Measurements from ENCODE around the gene RAB3C.
"Not testable (repeated sequence)": the region's sequence is repeated elsewhere in the genome, so short reads cannot be mapped to it uniquely, and the experiment has no call there.

The RAB3C gene

DNA sequence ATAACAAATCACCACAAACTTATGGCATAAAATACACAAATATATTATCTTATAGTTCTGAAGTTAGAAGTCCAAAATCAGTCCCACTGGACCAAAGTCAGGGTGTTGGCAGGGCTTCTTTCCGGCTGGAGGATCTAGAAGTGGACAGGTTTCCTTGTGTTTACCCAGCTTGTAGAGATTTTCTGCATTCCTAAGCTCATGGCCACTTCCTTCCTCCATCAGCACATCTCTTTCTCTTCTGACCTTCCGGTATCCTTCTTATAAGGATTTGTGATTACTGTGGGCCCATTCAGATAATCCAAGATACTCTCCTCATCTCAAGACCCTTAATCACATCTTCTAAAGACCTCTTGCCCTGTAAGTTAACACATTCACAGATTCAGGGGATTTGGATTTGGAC is 97.6 kb downstream of the RAB3C start:
- no peak for DNase-seq

DNA sequence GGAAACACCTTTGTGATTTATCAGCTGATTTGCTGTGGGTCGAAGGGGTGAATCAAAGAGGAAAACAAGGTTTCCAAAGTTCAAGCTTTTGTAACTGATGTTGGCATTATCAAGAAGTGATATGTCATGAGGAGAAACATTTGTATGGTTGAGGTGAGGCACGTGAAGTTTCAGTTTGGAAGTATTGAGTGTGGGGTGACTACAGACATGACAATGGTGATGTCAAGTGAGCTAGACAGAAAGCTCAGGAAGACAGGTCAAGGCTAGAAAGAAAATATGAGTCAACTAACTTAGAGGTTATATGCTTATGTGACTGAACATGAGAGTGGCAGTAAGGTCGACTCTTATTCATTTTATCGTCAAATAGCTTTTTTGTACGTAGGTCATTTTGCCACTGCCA is 99.1 kb downstream of the RAB3C start:
- DNase-seq = no peak

DNA sequence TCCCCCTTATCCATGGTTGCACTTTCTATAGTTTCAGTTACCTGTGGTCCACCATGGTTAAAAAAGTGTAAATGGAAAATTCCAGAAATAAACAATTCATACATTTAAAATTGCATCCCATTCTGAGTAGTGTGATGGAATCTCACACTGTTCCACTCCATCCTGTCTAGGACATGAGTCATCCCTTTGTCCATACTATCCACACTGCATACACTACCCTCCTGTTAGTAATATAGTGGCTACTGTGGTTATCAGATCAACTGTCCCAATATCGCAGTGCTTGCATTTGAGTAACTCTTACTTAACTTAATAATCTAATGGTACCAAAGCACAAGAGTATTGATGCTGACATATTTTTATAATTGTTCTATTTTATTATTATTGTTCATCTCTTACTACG is 100.7 kb downstream of the RAB3C start:
- DNase-seq = no peak

DNA sequence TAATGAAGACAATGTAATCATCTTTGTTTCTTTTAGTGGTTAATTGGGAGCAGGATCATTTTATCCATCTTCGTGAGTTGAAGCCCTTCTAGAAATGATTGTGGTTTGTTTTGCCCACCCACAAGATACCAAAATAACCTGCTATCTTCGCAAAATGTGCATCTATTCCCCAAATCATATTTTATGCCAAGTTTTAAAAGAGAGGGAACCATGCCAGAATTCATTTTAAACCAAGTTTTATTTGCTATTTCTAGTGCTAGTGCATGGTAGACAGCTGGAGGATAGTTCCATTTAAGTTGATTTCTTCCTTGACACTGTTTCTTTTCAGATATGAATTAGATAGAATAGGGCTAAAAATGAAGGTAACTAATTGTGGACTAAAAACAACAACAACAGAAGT is 104.2 kb downstream of the RAB3C start:
- DNase-seq = no peak

DNA sequence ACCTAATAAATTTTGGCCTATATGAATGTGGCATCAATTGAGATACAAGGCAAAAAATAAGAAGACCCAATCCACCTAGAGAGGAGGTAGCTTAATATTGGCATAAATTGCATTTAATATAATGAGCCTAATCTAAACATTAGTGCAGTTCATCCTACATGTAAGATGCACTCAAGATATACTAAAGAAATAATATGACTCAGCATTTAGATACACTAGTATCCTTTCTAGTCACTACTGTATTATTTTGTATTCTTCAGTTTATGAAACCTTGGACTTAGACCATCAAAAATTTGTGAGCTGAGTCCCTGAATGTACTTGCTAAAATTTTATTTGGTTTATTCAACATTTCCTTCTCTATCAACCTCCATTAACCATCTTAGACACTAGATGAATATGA is 104.7 kb downstream of the RAB3C start:
- no peak for DNase-seq

DNA sequence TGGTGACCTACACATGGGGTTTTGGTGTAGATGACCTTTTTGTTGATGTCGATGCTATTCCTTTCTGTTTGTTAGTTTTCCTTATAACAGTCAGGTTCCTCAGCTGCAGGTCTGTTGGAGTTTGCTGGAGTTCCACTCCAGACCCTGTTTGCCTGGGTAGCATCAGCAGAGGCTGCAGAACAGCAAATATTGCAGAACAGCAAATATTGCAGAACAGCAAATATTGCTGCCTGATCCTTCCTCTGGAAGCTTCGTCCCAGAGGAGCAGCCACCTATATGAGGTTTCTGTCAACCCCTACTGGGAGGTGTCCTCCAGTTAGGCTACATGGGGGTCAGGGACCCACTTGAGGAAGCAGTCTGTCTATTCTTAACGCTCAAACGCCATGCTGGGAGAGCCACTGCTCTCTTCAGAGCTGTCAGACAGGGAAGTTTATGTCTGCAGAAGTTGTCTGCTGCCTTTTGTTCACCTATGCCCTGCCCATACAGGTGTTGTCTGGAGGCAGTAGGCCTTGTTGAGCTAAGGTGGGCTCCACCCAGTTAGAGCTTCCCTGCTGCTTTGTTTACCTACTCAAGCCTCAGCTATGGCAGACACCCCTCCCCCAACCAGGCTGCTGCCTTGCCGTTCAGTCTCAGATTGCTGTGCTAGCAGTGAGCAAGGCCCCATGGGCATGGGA is 116.3 kb downstream of the RAB3C start:
- not testable (repeated sequence) for DNase-seq

DNA sequence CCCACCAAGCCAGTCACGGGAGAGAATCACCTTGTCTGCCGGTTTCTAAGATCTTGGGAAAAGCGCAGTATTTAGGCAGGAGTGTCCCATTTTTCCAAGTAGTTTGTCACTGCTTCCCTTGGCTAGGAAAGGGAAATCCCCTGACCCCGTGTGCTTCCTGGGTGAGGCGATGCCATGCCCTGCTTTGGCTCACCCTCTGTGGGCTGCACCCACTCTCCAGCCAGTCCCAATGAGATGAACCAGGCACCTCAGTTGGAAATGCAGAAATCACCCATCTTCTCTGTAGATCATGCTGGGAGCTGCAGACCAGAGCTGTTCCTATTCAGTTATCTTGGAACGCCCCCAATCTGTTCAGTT is 116.9 kb downstream of the RAB3C start:
- no peak for DNase-seq

DNA sequence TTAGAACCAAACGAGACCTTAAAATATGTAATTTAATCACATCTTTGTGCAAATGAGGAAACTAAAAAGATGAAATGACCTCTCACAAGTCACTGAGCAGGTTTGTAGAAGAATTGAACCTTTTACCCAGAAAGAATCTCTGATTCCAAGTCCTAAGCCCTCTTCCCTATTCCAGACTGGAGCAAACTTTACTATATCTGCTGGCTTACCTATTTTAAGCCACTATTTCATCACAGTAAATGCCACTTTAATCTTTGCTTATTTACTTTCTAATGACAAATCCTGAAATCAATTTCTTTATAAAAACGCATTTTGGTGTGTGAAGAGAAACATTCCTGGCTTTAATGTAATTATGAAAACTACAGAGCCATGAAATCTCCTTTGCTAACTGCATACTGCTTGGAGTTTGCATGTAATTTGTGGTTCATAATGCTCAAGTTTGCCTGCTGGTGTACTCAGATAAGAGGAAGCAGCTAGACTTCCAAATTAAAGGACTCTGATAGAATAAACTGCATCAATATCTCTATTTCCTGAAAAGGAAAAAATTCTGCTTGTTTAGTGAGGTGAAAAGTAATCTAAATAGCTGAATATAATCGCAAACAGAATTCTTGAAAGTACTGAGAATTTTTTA is 121.2 kb downstream of the RAB3C start:
- no peak for DNase-seq

DNA sequence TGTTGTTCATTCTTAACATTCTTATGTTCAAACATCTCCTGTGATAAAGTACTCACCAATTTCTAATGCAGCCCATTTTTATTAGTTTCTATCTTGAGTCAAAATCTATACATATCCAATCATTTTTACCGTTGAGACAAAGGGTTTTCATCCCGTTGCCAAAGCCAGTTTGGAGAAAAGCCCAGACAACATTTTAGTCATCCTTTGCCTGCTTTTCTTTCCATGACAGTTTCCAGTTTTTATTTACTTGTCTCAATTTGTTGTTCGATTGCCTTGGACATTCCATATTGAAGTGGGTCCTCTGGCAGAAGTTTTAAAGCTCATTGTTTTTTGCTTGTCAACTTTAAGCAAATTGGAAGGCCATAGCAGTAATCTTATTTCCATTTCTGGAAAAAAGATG is 123.9 kb downstream of the RAB3C start:
- DNase-seq = no peak

DNA sequence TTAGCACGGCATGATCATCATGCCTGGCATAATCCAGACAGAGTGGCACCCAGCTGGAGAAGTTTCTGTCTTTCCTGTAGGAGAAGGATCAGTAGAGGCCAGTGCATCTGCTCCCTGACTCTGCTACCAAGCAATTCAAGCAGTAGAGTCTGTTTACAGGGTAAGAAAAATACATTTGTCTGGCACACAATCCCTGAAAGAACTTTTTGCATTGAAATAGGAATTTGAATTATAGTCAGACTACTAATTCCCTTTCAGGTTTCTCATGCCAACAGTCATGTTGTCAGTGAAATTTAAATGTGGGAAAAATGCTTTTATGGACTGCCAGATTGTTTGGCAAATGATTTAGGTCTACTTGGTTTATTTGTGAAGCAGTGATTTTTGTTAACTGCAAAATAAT is 125.6 kb downstream of the RAB3C start:
- DNase-seq = no peak

DNA sequence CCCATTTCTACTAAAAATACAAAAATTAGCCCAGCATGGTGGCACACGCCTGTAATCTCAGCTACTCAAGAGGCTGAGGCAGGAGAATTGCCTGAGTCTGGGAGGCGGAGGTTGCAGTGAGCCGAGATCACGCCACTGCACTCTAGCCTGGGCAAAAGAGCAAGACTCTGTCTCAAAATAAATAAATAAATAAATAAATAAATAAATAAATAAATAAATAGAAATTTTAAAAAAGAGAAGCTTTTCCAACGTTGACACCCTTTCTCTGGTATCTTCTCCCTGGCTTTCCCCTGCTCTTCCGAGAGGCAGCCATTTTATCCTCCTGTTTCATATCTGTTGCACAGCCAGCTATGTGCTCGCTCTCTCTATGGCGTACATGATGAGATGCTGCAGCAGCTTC is 127.5 kb downstream of the RAB3C start:
- not testable (repeated sequence) for DNase-seq

DNA sequence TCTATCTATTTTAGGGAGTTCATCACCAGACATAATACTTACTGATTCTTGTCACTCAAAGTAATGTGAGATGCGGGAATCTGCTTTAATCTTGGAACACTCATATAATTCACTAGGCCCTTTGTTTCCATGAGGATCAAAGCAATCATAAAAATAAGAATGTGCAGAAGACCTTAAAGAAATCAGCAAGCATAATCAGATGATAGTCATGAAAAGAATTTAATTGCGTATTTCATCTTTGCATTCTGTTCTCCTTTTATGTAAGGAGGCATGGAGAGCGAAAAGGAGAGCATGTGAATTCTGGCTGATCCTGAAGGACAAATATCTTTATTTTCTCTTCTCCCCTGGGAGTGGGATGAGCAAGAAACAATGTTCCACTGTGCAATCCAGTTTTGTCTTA is 128.0 kb downstream of the RAB3C start:
- no peak for DNase-seq

DNA sequence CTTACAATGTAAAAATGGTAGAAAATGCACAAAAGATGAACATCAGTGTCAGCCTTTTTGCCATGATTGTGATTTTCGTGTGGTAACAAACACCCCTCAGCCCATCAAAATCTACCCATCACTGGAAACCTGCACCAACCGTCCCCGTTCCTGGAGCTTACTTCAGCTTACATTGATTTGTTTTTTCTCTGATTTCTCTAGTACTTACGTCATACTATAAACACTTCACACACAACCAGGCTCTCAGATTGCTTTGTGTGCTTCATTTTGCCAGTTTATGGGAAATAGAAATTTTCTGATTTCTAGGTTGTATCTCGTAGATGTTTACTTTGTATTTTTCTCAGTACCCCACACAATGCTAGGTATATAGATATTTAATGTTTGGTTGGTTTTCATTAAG is 129.1 kb downstream of the RAB3C start:
- DNase-seq = no peak

DNA sequence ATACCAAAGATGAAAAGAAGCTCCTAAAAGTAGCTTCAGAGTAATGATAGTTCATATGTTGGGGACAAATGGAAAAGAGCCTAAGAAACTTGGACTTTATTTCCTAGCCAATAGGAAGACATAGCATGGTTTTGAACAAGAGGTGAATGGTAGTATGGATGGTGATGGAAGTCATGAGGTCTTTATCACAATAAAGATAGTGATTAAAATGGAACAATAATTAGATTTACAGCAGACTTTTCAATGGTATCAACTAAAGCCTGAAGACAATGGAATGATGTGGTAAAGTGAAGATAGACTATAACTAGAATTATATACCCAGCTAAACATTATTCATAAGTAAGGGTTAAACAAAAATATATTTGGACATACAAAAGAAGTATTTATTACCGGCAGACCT is 131.2 kb downstream of the RAB3C start:
- no peak for DNase-seq

DNA sequence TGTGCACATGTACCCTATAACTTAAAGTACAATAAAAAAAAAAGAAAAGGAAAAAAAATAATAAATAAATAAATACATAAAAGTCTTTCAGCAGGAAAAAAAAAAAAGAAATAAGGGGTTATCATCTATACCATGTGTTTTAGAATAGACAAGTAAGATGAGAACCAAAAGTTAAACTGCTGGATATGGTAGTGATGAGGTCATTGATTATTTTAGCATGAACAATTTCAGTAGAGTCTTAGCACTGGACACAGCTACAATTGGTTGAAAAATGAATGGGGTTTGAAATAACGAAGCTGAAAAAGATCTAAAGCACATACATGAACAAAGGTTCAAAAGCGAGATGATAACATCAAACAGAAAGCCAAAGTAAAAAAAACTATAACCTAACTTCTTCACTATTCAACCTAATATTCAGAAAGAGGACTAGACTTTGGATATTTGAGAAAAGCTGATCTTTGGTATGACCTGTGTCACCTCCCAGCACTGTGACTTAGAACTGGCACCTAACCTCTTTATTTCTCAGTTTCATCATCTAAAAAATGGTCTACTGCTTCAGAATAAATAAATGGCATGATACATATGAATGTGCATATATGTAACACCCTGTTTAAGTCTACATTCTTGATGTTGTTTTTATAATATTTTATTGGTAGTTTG is 133.3 kb downstream of the RAB3C start:
- DNase-seq = no peak

DNA sequence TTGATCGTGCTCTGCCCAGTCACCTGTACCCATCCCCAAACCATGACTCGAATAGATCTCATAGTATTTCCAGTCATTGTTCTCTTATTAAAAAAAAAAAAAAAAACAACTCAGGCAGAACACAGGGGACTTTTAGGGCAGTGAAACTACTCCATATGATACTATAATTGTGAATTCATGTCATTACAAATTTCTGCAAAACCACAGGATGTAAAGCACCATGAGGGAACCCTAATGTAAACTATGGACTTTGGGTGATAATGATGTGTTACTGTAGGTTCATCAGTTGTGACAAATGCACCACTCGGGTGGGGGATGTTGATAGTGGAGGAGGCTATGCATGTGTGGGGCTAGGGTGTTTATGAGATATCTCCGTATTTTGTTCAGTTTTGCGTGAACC is 133.8 kb downstream of the RAB3C start:
- DNase-seq = no peak

DNA sequence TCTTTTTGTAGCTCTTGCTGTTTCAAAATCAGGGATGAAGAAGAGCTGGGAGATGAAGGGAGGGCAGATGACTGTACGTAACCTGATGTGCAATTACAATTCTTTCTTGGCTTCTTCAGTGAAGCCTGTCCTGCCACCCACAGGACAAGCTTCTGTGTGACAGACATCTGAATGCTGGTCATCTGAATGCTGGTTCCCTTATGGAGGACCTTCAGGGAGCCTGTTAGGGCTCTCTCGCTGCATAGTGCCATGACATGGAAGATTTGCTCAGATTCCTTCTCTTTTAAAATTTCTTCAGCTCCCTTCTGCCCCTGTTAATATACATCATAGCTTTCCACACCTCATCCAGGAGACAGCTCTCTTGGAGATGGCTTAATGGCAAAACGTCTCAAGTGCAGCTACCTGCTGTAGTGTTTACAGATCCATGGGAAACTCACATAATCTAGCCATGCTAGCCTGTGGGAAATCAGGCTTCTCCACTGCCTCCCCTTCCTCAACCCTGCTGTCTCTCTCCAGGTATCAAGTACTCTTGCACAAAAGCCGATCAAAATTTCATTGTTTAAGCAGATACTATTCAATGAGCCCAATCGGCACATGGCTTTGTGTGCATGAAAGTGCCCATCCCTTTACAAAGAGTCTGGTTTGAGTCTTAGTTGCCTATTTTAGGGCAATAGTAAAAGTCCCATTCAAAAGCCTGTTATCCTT is 134.6 kb downstream of the RAB3C start:
- peak; percentile 46 for DNase-seq

DNA sequence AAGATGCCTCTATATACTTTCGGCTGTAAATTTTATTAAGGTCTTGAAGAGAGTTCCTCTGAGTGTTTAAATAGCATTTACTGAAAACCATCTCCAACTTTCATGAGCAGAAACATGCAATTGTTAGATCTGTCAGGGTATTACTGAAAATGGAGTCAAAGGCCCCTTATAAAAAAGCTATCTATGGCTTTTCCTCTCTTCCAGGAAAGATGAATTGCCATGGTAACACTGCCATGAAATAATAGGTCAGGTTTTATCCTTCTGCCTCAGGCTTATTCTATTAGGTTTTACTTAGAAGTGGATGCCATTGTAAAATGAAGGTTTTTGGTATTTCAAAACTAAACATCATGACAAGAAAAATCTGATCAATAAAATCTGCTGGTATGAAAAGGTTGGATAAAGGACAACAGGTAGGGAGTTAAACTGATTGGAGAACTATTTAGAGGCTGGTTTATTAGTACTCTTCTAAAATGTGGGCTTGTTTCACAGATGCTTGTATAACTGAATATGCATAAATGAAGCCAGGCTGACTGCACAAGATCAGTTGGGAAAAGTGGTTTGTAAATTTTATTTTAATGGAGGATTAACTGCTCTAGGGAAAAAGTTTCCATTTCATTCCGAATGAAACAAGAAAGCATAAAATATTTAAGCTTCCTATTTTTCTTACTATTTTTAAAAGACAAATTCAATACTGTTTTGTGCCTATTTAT is 135.5 kb downstream of the RAB3C start:
- DNase-seq = no peak

DNA sequence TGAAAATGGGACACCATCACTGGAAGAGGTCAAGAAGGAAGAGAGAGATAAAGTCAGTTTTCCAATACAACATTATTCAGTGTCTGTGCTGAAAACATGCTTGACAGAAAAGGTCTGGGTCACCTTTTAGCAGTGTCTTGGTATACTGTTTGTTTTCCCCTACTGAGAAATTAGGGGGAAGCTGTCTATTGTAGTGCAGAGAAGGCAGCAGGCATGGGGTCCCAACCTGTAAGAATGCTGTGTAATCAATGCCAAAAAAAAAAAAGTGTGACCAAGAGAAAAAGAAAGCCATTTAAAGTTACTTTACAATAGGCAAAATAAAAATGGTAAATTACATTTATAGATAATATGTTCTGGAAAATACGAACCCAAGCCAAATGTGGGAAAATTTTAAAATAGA is 139.3 kb downstream of the RAB3C start:
- DNase-seq = no peak

DNA sequence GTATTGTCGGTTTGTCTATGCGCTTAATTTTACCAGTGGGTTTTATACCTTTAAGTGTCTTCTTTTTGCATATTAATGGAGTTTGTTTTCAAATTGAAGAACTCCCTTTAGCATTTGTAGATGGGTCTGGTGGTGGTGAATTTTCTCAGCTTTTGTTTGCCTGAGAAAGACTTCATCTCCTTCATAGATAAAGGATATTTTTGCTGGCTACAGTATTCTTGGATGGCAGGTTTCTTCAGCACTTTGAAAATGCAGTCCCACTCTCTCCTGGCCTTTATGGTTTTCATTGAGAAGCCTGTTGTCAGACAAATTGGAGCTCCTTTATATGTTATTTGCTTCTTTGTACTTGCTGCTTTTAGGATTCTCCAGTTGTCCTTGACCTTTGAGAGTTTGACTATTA is 142.1 kb downstream of the RAB3C start:
- no peak for DNase-seq

DNA sequence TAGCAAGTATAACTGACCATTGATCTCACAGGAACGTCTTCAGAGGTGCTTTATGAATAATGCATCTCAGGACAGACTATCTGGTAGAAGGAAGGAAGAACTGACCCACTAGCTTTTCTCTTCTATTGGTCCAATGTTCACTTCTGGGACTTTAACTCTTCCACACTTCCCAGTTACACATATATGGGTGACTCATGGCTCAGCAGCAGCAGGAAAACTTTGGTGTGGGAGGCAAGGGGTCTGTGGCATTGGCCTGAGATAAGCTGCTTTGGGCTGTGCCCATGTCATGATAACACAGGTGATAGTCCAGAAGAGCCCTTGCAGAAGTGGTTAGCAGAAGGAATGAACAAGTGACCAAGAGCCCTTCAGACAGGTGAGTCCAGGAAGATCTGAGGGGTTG is 148.8 kb downstream of the RAB3C start:
- no peak for DNase-seq

DNA sequence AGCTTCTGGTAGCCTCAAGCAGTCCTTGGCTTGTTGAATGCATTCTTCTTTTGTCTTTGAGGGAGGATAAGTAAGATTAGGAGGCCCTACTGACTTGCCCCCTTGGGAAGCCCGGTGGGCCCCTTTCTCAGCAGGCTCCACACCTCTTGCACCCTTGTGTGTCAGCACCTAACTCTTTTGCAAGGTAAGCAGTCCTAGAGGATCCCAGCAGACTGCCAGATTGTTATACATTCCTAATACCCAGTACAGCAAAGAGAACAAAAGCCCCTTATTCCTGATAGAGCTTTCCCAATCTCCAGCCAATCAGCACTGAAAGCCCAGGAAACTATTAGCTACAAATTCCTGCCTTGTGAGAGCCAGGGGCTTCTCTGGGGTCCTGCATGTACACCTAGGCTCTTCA is 152.8 kb downstream of the RAB3C start:
- no peak for DNase-seq

DNA sequence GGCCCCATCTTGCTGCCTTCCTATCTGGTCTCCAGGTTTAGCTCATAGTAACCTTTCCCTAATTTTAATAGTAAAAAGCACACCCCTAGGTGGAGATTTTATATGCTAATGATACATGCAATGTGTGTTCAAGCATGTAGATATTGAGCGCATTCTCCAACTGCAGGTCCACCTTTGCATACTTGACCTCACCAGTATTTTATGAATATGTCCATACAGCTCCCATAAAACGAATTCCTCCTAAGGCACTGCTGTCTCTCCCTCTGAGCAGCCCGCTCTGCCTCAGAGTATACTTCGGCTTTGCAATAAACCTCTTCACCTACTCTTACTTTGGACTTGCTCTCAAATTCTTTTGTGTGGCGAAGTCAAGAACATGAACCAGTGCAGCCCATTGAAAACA is 153.3 kb downstream of the RAB3C start:
- DNase-seq = no peak

Data from NCI-H187 treated with DMSO at 0.1 percent for 48 hours (cell line).